H7 (cell line): ENCODE data around the gene NATD1. TPM values are rescaled to one million over a fixed set of nuclear protein-coding genes. Genes with fewer than 3 reads are reported as not detected.

Experiments used
- DNase-seq: peaks from one replicate; pipeline ENCODE4 v3.0.0; 2012
- H3K27me3 ChIP-seq: 2 replicates; pipeline ENCODE4 v1.6.0; 2011; ENCODE audit warnings: mild to moderate bottlenecking, low read length; ENCODE audit not compliant: control insufficient read depth, insufficient read depth
- H3K36me3 ChIP-seq: replicated peaks from 2 replicates; pipeline ENCODE4 v1.5.1; 2011; ENCODE audit warnings: low read length; ENCODE audit not compliant: control insufficient read depth, insufficient read depth
- H3K4me3 ChIP-seq: 2 replicates; pipeline ENCODE4 v1.5.1; 2011; ENCODE audit warnings: low read depth, mild to moderate bottlenecking, control low read depth, low read length, moderate library complexity; ENCODE audit not compliant: insufficient read depth
- total RNA-seq: library from RNA; depleted of rRNA; stranded (reverse); fragments of >200 nt; shearing (Covaris generic); gene quantifications from 2 replicates; pipeline ENCODE4 v1.2.3, GENCODE V29; 2014; rRNA removed

The NATD1 gene, protein sequence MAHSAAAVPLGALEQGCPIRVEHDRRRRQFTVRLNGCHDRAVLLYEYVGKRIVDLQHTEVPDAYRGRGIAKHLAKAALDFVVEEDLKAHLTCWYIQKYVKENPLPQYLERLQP
- 12.3 and 12.9 TPM in 2 replicates for total RNA-seq

DNA sequence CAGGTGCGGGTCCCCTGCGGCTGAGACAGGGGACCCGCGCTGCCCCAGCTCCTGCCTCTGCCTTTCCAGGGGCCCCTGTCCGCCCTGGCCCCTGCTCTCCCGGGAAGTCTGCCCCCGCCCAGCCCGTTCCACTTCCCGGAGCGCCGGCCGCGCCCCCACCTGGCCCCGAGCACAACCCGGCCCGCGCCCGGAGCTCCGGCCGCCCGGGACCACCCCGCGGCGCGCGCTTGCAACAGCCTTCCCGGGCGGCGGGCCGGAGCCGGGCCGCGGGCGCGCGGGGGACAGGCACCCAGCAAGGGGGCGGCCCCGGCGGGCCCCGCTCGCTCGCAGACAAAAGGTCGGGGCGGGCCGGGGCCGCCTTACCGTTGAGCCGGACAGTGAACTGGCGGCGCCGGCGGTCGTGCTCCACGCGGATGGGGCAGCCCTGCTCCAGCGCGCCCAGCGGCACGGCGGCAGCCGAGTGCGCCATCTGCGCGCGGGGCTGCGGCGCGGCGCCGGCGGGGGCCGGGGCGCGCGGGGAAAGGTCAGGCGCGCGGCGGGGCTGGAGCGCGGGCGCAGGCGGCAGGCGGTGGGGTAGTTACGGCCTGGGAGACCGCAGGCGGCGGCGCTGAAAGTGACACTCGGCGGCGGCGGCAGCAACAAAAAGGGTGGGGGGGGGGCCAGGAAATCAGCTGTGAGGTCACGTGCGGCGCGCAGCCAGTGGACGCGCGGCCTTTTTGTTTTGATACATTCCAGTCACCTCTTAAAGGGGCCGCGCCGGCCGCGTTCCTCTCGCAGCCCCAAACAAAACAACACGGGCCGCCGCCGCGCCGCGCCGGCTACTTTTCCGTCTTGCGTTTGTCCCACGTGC is at the start of gene NATD1:
TSS of gene NATD1 (minus strand) at position 615 of the 850 bp plus-strand sequence. CDS start at position 469, 146 bp downstream.
- Histone ChIP-seq H3K36me3 (no peaks in the 10 kb centered on the region; the same call in 1 of the 2 replicates), H3K27me3 (peaks cover 1% of the 10 kb centered on the region; the same call in 1 of the 2 replicates), H3K4me3 (peak within 1 kb of the TSS; percentile 62)
- peak; percentile 98 for DNase-seq

GRCh38 chr17:21301593-21302550 is 48.7 kb upstream of the NATD1 start:
- no peak overlapping the region for H3K4me3 ChIP-seq
- peaks cover 3% of the 10 kb centered on the region for H3K36me3 ChIP-seq
- peak; percentile 60 for DNase-seq
- no peaks in the 10 kb centered on the region for H3K27me3 ChIP-seq

GRCh38 chr17:21300601-21301571 is 47.7 kb upstream of the NATD1 start:
- DNase-seq = peak; percentile 45
- Histone ChIP-seq H3K27me3 (no peaks in the 10 kb centered on the region), H3K4me3 (no peak overlapping the region), H3K36me3 (peaks cover 3% of the 10 kb centered on the region)

- no peak overlapping the region for H3K4me3 ChIP-seq
- peaks cover 3% of the 10 kb centered on the region for H3K36me3 ChIP-seq
- no peaks in the 10 kb centered on the region for H3K27me3 ChIP-seq
- DNase-seq = peak; percentile 33
These were observed 46.9 kb upstream of the NATD1 start for GRCh38 chr17:21299981-21300600.

DNA sequence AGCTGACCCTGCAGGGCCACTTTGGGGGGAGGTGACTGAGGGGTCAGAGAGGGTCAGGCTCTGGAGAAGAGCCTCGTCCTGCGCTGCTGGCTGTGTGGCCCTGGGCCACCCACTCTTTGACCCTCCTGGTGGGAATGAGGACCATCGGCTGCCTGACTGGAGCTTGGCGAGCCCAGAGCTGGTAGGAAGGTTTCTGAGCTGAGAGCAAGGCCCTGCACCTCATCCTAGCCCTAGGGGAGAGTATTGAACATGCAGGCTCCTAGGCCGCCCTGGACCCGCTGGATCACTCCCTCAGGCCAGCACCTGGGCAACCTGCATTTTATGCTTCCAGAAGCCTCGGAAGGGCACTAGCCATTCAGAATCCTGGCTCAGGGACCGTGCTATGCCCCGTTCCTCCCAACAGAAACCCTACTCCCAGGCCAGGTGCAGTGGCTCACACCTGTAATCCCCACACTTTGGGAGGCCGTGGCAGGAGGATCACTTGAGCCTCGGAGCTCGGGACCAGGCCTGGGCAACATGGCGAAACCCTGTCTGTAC is 45.8 kb upstream of the NATD1 start:
- Histone ChIP-seq H3K27me3 (no peaks in the 10 kb centered on the region), H3K36me3 (peaks cover 2% of the 10 kb centered on the region), H3K4me3 (no peak overlapping the region)
- no peak for DNase-seq

DNA sequence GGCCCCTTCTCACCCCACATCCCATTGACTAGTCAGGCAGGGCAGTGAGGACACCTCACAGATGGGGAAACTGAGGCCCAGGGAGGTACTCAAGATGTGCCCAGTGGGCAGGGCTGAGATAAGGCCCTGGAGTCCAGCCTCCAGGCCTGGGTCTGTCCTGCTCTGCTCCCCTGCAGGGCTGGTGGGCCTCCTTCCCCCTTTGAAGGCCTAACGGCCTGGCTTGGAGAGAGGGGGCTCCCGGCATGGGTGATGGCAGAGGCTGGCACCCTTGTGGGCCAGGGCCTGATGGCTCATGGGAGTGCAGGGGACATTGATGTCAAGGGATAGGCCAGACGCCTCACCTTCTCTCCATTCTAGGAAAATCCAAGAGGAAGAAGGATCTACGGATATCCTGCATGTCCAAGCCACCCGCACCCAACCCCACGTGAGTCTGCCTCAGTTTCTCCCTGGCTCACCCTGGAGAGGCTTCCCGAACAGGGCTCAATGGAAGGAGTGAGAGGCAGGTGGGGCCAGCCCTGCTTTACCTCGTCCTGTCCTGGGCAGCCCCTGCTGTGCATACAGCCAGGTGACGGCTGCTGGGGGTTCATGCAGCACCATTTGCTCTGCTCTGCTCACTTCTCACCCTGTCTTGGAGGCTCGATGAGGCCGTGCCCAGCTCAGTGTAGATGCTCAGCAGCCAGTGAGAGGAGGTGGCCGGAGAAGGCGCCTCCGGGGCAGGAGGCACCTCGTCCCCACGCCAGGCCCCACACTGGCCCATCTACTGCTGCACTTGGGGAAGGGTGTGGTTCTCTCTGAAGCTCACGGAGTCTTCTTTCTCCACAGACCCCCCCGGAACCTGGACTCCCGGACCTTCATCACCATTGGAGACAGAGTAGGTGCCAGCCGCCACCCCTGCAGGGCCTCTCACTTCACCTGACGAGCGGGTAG is 45.1 kb upstream of the NATD1 start:
- H3K36me3 ChIP-seq = peaks cover 2% of the 10 kb centered on the region
- H3K4me3 ChIP-seq = no peak overlapping the region
- DNase-seq = peak; percentile 49
- no peaks in the 10 kb centered on the region for H3K27me3 ChIP-seq

- Histone ChIP-seq H3K36me3 (peaks cover 2% of the 10 kb centered on the region), H3K4me3 (no peak overlapping the region), H3K27me3 (no peaks in the 10 kb centered on the region)
- DNase-seq = peak; percentile 76
These were observed 44.4 kb upstream of the NATD1 start for GRCh38 chr17:21297597-21297996.

DNA sequence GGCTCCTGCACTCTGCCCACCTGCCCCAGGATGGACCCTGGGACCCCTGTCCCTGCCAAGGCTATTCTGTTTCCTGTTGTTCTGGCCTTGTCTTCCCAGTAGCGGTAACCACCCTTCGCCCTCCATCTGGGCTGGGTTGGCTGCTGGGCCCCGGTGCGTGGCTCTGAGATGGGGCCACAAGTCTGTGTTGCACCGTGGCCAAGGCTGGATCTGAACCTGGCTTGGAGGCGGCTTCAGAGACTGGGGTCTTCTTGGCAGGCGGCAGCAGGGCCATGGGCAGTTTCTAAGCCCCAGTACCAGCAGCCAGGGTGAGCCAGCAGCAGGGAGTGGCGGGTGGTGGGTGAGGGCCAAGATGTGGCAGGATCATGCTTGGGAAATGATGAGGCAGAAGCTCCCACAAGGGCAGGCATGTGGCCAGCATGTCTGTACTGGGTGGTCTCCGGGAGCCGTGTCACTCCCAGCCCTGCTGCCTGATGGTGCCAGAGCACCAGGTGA is 43.9 kb upstream of the NATD1 start:
- H3K4me3 ChIP-seq = no peak overlapping the region
- no peak for DNase-seq
- H3K36me3 ChIP-seq = peaks cover 2% of the 10 kb centered on the region
- no peaks in the 10 kb centered on the region for H3K27me3 ChIP-seq

DNA sequence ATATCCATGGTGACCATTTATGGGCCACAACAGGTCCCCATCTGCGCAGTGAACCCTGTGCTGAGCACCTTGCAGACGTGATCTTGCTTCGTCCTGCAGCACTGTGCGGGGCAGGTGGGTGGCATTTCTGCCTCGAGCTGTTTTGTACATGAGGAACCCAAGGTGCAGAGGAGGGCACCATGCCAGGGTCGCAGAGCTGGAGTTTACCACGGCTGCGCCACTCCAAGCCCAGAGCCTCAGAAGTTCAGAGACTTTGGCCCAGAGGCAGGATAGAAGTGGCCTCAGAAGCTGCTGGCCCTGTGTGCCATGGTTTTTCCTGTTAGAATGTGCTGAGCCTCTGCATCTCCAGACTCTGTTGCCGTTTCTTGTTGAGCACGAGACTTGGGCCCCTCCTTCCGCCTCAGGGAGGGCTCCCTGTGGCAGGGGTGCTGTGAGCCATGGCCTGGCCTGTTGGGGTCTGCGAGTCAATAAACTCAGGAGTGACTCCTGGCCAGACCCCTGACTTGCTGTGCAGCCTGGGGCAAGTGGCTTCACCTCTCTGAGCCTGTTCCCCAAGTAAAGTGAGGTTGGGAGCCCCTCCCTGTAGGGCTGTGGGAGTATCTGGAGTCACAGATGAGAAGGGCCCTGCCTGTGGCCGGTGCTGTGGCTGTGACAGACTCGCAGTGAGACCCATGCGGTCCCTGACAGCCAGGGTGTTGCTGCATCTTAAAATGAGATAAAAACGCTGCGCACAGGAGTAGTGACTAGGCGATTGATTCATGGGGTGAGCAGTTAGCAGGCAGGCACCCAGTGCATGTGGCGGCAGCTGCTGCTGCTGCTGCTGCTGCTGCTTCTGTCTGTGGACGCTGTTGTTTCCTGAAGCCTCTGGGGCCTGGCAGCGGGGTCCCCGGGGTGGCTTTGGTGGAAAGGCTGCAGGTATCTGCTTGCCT is 43.2 kb upstream of the NATD1 start:
- Histone ChIP-seq H3K36me3 (peaks cover 2% of the 10 kb centered on the region), H3K4me3 (no peak overlapping the region), H3K27me3 (no peaks in the 10 kb centered on the region)
- DNase-seq = peak; percentile 56

GRCh38 chr17:21295036-21295952 is 42.1 kb upstream of the NATD1 start:
- DNase-seq = peak; percentile 57
- no peaks in the 10 kb centered on the region for H3K27me3 ChIP-seq
- no peak overlapping the region for H3K4me3 ChIP-seq
- peaks cover 2% of the 10 kb centered on the region for H3K36me3 ChIP-seq
